ENCODE results near the gene ATP6V1B1. TPM values are rescaled to one million over a fixed set of nuclear protein-coding genes. Genes with fewer than 3 reads are reported as not detected.

Gene ATP6V1B1
- total RNA-seq = under 1 TPM in 2 of 4 donors, not detected in 2; 0.22 to 0.53 TPM
- polyA plus RNA-seq = under 1 TPM; 0.10 to 0.70 (median 0.38) TPM
- long read RNA-seq, donor 1 = 0 reads
- long read RNA-seq, donor 2 = 0 reads

- 57 to 72% (median 62%) methylated on average over 11 to 14 of the region's 14 CpGs for WGBS, 3 donors
- H3K9me3 ChIP-seq = no peaks in the 10 kb centered on the region
Measured at GRCh38 chr2:70935468-70936164, at the start of gene ATP6V1B1. Gene ATP6V1B1, plus strand, starts transcription at chr2:70935900. Its CDS starts 55 bp downstream, at chr2:70935955.

GRCh38 chr2:70886541-70886987 lies 49.1 kb upstream of the ATP6V1B1 start:
- ATAC-seq = no peak
- TF ChIP-seq, protein P1, sequence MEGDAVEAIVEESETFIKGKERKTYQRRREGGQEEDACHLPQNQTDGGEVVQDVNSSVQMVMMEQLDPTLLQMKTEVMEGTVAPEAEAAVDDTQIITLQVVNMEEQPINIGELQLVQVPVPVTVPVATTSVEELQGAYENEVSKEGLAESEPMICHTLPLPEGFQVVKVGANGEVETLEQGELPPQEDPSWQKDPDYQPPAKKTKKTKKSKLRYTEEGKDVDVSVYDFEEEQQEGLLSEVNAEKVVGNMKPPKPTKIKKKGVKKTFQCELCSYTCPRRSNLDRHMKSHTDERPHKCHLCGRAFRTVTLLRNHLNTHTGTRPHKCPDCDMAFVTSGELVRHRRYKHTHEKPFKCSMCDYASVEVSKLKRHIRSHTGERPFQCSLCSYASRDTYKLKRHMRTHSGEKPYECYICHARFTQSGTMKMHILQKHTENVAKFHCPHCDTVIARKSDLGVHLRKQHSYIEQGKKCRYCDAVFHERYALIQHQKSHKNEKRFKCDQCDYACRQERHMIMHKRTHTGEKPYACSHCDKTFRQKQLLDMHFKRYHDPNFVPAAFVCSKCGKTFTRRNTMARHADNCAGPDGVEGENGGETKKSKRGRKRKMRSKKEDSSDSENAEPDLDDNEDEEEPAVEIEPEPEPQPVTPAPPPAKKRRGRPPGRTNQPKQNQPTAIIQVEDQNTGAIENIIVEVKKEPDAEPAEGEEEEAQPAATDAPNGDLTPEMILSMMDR (IDR thresholded peaks at IDR 0.05) = no peak
- Histone ChIP-seq H3K27ac (no peak overlapping the region), H3K27me3 (ENCODE audit: insufficient read depth in 3 of 3, low read length in 2 of 3) (peaks cover 5 to 86% (median 27%) of the 10 kb centered on the region in 3 donors), H3K4me1 (peaks cover 7% of the 10 kb centered on the region), H3K36me3 (ENCODE audit: insufficient read depth in 1 of 2, low read depth in 1 of 2) (no peaks in the 10 kb centered on the region), H3K9me3 (no peaks in the 10 kb centered on the region), H3K4me3 (peak overlapping the region; percentile 66)
- intact Hi-C loops (cut with DNase I) = no loop called here
- no peak for DNase-seq
- WGBS, 3 donors = 12 to 18% (median 16%) methylated on average over 10 of the region's 10 CpGs

More at GRCh38 chr2:70935468-70936164, at the start of gene ATP6V1B1:
- TF ChIP-seq, protein P1 (IDR thresholded peaks at IDR 0.05) = no peak
- no peaks in the 10 kb centered on the region for H3K36me3 ChIP-seq (ENCODE audit: insufficient read depth in 1 of 2, low read depth in 1 of 2)
- DNase-seq (no peak), ATAC-seq (no peak)
- no peak within 1 kb of the TSS for H3K27ac ChIP-seq
- no peak within 1 kb of the TSS for H3K4me3 ChIP-seq
- H3K4me1 ChIP-seq = no peaks in the 10 kb centered on the region
- no peaks in the 10 kb centered on the region for H3K27me3 ChIP-seq (ENCODE audit: insufficient read depth in 3 of 3, low read length in 2 of 3)
- intact Hi-C loops (cut with DNase I) = no loop called here

GRCh38 chr2:70887208-70887549 lies 48.5 kb upstream of the ATP6V1B1 start:
- no peak overlapping the region for H3K27ac ChIP-seq
- H3K36me3 ChIP-seq (ENCODE audit: insufficient read depth in 1 of 2, low read depth in 1 of 2) = no peaks in the 10 kb centered on the region
- ATAC-seq (no peak), DNase-seq (no peak)
- H3K27me3 ChIP-seq (ENCODE audit: insufficient read depth in 3 of 3, low read length in 2 of 3) = peaks cover 5 to 87% (median 27%) of the 10 kb centered on the region in 3 donors
- 9 to 14% (median 12%) methylated on average over 8 of the region's 8 CpGs for WGBS, 3 donors
- TF ChIP-seq, protein P1 (IDR thresholded peaks at IDR 0.05) = no peak
- intact Hi-C loops (cut with DNase I) = no loop called here
- no peaks in the 10 kb centered on the region for H3K9me3 ChIP-seq
- H3K4me3 ChIP-seq = peak overlapping the region; percentile 66
- peaks cover 7% of the 10 kb centered on the region for H3K4me1 ChIP-seq

DNA sequence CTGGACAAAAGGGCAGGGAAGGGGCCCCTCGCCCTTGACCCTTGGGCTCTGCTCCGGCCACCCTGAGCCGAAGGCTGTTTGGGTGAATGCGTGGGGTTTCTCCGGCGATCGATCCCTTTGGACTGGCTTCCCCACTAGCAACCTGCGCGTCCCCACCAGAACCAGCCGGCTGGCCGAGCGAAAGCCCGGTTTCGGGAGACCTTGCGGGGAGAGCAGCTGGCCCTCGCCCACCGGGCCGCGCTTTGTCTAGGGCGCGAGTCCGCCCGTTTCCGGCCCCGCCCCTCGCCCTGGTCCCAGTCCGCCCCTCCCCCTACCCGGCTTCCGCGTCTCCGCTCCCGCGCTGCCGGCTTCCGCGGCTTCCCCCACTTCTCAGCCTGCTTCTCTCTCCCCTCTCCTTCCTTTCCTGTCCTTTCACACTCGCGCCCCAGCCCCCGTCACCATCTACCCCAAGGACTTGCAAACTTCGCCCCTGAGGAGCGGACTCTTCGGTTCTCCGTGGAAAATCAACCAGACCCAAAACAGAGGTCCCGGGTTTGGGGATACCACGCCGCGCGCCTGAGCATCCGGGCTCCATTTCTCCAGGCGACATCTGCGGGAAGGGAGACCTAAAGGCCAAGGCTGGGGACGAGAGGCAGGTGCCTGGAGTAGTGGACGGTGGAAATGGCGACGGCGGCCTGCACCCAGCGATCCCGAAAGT lies 48.0 kb upstream of the ATP6V1B1 start:
- intact Hi-C loops (cut with DNase I) = no loop called here
- H3K4me1 ChIP-seq = peaks cover 7% of the 10 kb centered on the region
- H3K27me3 ChIP-seq (ENCODE audit: insufficient read depth in 3 of 3, low read length in 2 of 3) = peaks cover 5 to 86% (median 24%) of the 10 kb centered on the region in 3 donors
- TF ChIP-seq, protein P1 (IDR thresholded peaks at IDR 0.05) = no peak
- H3K9me3 ChIP-seq = no peaks in the 10 kb centered on the region
- DNase-seq (peak; percentile 47 to 65), ATAC-seq (peak; percentile 66 to 82 (median 74))
- H3K27ac ChIP-seq = no peak overlapping the region
- peak overlapping the region; percentile 66 for H3K4me3 ChIP-seq
- WGBS, 3 donors = 1 to 3% (median 3%) methylated on average over 51 to 58 of the region's 58 CpGs
- no peaks in the 10 kb centered on the region for H3K36me3 ChIP-seq (ENCODE audit: insufficient read depth in 1 of 2, low read depth in 1 of 2)

All from psoas muscle (tissue), 8 donors.